Measurements from ENCODE around the gene PGAM1.

PGAM1 gene

DNA sequence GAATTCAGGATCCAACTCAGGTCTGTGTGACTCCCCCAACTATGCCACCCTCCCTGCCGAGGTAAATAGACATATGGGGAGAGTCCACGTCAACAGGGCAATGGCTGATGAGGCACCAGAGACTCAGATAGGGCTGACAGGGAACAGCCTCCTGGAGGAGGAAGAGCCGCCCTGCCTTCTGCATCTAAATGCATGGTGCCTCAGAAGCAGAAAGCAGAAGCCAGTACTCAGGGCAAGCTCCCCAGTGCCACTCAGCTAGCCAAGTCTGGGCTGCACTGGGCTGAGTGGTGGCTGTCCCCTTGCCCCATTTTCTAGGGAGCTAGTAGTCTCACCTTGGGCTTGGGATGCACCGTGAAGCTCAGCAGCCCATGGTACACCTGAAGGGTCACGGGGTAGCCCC is 35.9 kb upstream of the PGAM1 start (continued):
- TF ChIP-seq KLF7 (tag by site-specific recombination; IDR thresholded peaks at IDR 0.05; ENCODE audit: borderline replicate concordance) (no peak), ZNF473 (tag by site-specific recombination; IDR thresholded peaks at IDR 0.05) (no peak), ZNF629 (tag by site-specific recombination; IDR thresholded peaks at IDR 0.05) (no peak), PATZ1 (tag by site-specific recombination; IDR thresholded peaks at IDR 0.05) (no peak)
- TF ChIP-seq, protein P1, sequence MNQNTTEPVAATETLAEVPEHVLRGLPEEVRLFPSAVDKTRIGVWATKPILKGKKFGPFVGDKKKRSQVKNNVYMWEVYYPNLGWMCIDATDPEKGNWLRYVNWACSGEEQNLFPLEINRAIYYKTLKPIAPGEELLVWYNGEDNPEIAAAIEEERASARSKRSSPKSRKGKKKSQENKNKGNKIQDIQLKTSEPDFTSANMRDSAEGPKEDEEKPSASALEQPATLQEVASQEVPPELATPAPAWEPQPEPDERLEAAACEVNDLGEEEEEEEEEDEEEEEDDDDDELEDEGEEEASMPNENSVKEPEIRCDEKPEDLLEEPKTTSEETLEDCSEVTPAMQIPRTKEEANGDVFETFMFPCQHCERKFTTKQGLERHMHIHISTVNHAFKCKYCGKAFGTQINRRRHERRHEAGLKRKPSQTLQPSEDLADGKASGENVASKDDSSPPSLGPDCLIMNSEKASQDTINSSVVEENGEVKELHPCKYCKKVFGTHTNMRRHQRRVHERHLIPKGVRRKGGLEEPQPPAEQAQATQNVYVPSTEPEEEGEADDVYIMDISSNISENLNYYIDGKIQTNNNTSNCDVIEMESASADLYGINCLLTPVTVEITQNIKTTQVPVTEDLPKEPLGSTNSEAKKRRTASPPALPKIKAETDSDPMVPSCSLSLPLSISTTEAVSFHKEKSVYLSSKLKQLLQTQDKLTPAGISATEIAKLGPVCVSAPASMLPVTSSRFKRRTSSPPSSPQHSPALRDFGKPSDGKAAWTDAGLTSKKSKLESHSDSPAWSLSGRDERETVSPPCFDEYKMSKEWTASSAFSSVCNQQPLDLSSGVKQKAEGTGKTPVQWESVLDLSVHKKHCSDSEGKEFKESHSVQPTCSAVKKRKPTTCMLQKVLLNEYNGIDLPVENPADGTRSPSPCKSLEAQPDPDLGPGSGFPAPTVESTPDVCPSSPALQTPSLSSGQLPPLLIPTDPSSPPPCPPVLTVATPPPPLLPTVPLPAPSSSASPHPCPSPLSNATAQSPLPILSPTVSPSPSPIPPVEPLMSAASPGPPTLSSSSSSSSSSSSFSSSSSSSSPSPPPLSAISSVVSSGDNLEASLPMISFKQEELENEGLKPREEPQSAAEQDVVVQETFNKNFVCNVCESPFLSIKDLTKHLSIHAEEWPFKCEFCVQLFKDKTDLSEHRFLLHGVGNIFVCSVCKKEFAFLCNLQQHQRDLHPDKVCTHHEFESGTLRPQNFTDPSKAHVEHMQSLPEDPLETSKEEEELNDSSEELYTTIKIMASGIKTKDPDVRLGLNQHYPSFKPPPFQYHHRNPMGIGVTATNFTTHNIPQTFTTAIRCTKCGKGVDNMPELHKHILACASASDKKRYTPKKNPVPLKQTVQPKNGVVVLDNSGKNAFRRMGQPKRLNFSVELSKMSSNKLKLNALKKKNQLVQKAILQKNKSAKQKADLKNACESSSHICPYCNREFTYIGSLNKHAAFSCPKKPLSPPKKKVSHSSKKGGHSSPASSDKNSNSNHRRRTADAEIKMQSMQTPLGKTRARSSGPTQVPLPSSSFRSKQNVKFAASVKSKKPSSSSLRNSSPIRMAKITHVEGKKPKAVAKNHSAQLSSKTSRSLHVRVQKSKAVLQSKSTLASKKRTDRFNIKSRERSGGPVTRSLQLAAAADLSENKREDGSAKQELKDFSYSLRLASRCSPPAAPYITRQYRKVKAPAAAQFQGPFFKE (tag by site-specific recombination; IDR thresholded peaks at IDR 0.05; ENCODE audit: borderline replicate concordance): no peak

DNA sequence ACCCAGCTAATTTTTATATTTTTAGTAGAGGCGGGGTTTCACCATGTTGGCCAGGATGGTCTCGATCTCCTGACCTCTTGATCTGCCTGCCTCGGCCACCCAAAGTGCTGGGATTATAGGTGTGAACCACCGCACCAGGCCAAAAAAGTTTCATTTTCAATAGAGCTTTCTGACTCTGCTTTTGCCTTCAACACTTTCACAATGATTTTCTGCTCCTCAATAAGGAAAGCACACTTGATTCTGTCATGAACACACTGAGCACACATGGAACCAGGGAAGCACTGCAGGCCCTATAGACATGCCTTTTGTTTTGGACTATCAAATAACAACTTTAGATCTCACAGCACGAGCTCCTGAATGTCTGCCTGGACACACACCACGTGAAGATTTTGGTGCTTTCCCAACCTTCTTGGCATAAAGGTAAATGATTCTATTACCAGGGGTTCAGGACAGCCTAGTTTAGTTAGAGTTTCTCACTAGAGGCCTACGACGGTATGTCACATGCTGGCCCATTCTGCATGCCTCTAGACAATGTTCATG is 32.9 kb upstream of the PGAM1 start:
- TF ChIP-seq, protein P2, sequence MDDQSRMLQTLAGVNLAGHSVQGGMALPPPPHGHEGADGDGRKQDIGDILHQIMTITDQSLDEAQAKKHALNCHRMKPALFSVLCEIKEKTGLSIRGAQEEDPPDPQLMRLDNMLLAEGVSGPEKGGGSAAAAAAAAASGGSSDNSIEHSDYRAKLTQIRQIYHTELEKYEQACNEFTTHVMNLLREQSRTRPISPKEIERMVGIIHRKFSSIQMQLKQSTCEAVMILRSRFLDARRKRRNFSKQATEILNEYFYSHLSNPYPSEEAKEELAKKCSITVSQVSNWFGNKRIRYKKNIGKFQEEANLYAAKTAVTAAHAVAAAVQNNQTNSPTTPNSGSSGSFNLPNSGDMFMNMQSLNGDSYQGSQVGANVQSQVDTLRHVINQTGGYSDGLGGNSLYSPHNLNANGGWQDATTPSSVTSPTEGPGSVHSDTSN (CRISPR knock-in tag; IDR thresholded peaks at IDR 0.05): no peak
- ChIA-PET CTCF (interaction anchor here (0.7 kb wide), 1 partner anchor 15 kb away, joined by 3 read pairs; no protein-coding TSS in a partner anchor), POLR2A (no interaction called here)
- Histone ChIP-seq H3K36me3 (ENCODE audit: control insufficient read depth in 2 of 2, insufficient read depth in 1 of 2, low read length in 2 of 2) (peaks cover 35 to 64% of the 10 kb centered on the region in 2 experiments), H3K27ac (ENCODE audit: extremely low read depth, low read depth, low read length) (no peak overlapping the region), H3K4me3 (ENCODE audit: low read depth, low read length) (no peak overlapping the region), H3K9me3 (ENCODE audit: control insufficient read depth, insufficient read depth, low read depth, low read length) (no peaks in the 10 kb centered on the region), H3K4me1 (ENCODE audit: control insufficient read depth, insufficient read depth, low read length) (no peaks in the 10 kb centered on the region)

DNA sequence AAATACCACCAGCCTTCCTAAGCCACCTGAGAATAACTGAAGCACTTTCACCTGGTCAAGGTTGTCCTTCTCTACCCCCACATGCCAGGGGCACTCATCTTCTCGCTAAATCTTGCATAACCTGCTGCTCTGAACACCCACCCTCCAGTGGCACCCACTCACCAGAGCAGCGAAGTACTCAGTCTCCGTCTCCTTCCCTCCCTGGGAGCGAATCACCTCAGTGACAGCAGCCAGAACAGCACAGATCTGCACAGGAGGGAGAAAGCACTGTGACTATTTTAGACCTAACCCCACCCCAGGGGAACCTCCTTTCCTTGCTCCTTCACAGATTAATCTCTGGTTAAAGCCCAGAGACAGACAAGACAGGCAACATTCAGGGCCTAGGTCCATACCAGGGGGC is 29.9 kb upstream of the PGAM1 start:
- no peaks in the 10 kb centered on the region for H3K9me3 ChIP-seq (ENCODE audit: control insufficient read depth, insufficient read depth, low read depth, low read length)
- no peak overlapping the region for H3K27ac ChIP-seq (ENCODE audit: extremely low read depth, low read depth, low read length)
- 0 out of 2 replicates have a peak, but pooled peaks cover 4% of the 10 kb centered on the region for H3K4me1 ChIP-seq (ENCODE audit: control insufficient read depth, insufficient read depth, low read length)
- H3K36me3 ChIP-seq (ENCODE audit: control insufficient read depth in 2 of 2, insufficient read depth in 1 of 2, low read length in 2 of 2): peaks cover 39 to 41% of the 10 kb centered on the region in 2 experiments
- CTCF ChIA-PET: no interaction called here
- POLR2A ChIA-PET: no interaction called here
- no peak for TF ChIP-seq ZBTB17 (tag by site-specific recombination; IDR thresholded peaks at IDR 0.05)
- TF ChIP-seq ZNF157 (tag by site-specific recombination; IDR thresholded peaks at IDR 0.05): no peak
- no peak for TF ChIP-seq ZNF335 (tag by site-specific recombination; conservative IDR thresholded peaks at IDR 0.05)
- TF ChIP-seq ZNF785 (tag by site-specific recombination; IDR thresholded peaks at IDR 0.05): no peak
- TF ChIP-seq AEBP2 (tag by site-specific recombination; IDR thresholded peaks at IDR 0.05; ENCODE audit: borderline replicate concordance): no peak
- TF ChIP-seq, protein P3, sequence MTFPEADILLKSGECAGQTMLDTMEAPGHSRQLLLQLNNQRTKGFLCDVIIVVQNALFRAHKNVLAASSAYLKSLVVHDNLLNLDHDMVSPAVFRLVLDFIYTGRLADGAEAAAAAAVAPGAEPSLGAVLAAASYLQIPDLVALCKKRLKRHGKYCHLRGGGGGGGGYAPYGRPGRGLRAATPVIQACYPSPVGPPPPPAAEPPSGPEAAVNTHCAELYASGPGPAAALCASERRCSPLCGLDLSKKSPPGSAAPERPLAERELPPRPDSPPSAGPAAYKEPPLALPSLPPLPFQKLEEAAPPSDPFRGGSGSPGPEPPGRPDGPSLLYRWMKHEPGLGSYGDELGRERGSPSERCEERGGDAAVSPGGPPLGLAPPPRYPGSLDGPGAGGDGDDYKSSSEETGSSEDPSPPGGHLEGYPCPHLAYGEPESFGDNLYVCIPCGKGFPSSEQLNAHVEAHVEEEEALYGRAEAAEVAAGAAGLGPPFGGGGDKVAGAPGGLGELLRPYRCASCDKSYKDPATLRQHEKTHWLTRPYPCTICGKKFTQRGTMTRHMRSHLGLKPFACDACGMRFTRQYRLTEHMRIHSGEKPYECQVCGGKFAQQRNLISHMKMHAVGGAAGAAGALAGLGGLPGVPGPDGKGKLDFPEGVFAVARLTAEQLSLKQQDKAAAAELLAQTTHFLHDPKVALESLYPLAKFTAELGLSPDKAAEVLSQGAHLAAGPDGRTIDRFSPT (tag by site-specific recombination; IDR thresholded peaks at IDR 0.05): no peak
- TF ChIP-seq ZNF223 (tag by site-specific recombination; IDR thresholded peaks at IDR 0.05): no peak
- TF ChIP-seq ZFP3 (tag by site-specific recombination; IDR thresholded peaks at IDR 0.05; ENCODE audit: low read depth): no peak
- no peak for TF ChIP-seq OSR2 (tag by site-specific recombination; IDR thresholded peaks at IDR 0.05)
- TF ChIP-seq ZNF600 (tag by site-specific recombination; IDR thresholded peaks at IDR 0.05): no peak
- TF ChIP-seq ZNF169 (tag by site-specific recombination; IDR thresholded peaks at IDR 0.05): no peak
- no peak overlapping the region for H3K4me3 ChIP-seq (ENCODE audit: low read depth, low read length)

All from HEK293 (cell line).